Mesendoderm (in vitro differentiated cells): ENCODE measurements around the gene MAST2.
"Not testable (repeated sequence)": the region's sequence is repeated elsewhere in the genome, so short reads cannot be mapped to it uniquely, and the experiment has no call there.

ENCODE experiments used
- DNase-seq: peaks from one replicate; pipeline ENCODE4 v3.0.0; 2013
- H2AK5ac ChIP-seq: 2 replicates; pipeline ENCODE4 v1.6.1; 2013; ENCODE audit warnings: low read length, inconsistent platforms
- H2BK120ac ChIP-seq: 2 replicates; pipeline ENCODE4 v1.6.1; 2013; ENCODE audit warnings: low read depth, mild to moderate bottlenecking, low read length, moderate library complexity, mixed read lengths
- H2BK15ac ChIP-seq: replicated peaks from 2 replicates; pipeline ENCODE4 v1.6.1; 2013; ENCODE audit warnings: low read depth, mild to moderate bottlenecking, moderate library complexity
- H2BK5ac ChIP-seq: 2 replicates; pipeline ENCODE4 v1.6.1; 2013; ENCODE audit warnings: low read length, inconsistent platforms
- H3K18ac ChIP-seq: 2 replicates; pipeline ENCODE4 v1.6.1; 2013; ENCODE audit warnings: mild to moderate bottlenecking, low read length, mixed read lengths
- H3K23ac ChIP-seq: one replicate; pipeline ENCODE4 v1.6.1; 2013; ENCODE audit warnings: low read length
- H3K27ac ChIP-seq: 2 replicates; pipeline ENCODE4 v1.5.1; 2013; ENCODE audit warnings: low read depth, mild to moderate bottlenecking, inconsistent platforms, low read length, moderate library complexity
- H3K27me3 ChIP-seq: 2 replicates; pipeline ENCODE4 v1.6.1; 2013; ENCODE audit warnings: low read length, control low read depth, mild to moderate bottlenecking, inconsistent platforms; ENCODE audit not compliant: insufficient read depth, poor library complexity
- H3K36me3 ChIP-seq: 2 replicates; pipeline ENCODE4 v1.6.1; 2013; ENCODE audit warnings: low read length, inconsistent platforms; ENCODE audit not compliant: control insufficient read depth, insufficient read depth
- H3K4ac ChIP-seq: one replicate; pipeline ENCODE4 v1.6.1; 2013; ENCODE audit warnings: low read depth, mild to moderate bottlenecking, low read length, moderate library complexity
- H3K4me1 ChIP-seq: 2 replicates; pipeline ENCODE4 v1.6.1; 2013; ENCODE audit warnings: low read depth, low read length, inconsistent platforms; ENCODE audit not compliant: control insufficient read depth
- H3K4me2 ChIP-seq: 2 replicates; pipeline ENCODE4 v1.6.1; 2013; ENCODE audit warnings: low read length
- H3K4me3 ChIP-seq: 2 replicates; pipeline ENCODE4 v1.5.1; 2013; ENCODE audit warnings: mild to moderate bottlenecking, low read length
- H3K56ac ChIP-seq: one replicate; pipeline ENCODE4 v1.6.1; 2013; ENCODE audit warnings: low read length
- H3K79me1 ChIP-seq: 2 replicates; pipeline ENCODE4 v1.6.1; 2013; ENCODE audit warnings: low read length, inconsistent platforms
- H3K79me2 ChIP-seq: 2 replicates; pipeline ENCODE4 v1.6.1; 2013; ENCODE audit warnings: mild to moderate bottlenecking, low read length; ENCODE audit not compliant: control insufficient read depth, insufficient read depth
- H3K9ac ChIP-seq: 2 replicates; pipeline ENCODE4 v1.6.1; 2013; ENCODE audit warnings: low read length, inconsistent platforms
- H4K5ac ChIP-seq: one replicate; pipeline ENCODE4 v1.6.1; 2013; ENCODE audit warnings: low read length
- H4K8ac ChIP-seq: one replicate; pipeline ENCODE4 v1.6.1; 2013; ENCODE audit warnings: low read depth, mild to moderate bottlenecking, control low read depth, low read length, moderate library complexity
- WGBS: extraction: QIAGEN DNeasy Blood & Tissue Kit; methylation state at CpG from one replicate; pipeline ENCODE4 v1.1.7; 2013; ENCODE audit warnings: low lambda C conversion rate, missing lambda C conversion rate; ENCODE audit not compliant: insufficient coverage; ENCODE audit errors: extremely low coverage; 5-methylcytosine and 5-hydroxymethylcytosine counted together

MAST2 gene

DNA sequence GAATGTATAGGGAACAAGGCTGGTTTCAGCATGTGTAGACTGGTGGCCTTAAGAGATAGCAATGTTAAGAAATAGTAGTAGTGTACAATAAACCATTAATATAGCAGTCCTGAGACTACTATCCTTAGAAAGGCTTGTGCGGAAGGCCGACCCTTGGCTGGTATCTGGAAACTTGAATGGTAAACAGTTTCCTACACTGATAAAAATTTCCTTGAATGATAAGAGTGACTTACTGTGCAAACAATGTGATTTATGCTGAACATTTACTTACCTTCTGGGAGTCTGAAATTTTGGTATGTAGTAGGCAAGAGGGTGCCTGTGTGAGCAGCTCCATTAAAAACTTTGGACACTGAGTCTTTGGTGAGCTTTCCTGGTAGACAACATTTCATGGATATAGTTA, 44.7 kb downstream of the MAST2 start:
- Histone ChIP-seq H2BK15ac (no peak overlapping the region), H3K4me3 (no peak overlapping the region), H3K79me2 (no peaks in the 10 kb centered on the region), H4K8ac (no peak overlapping the region), H2AK5ac (peak overlapping the region; percentile 15), H2BK120ac (no peak overlapping the region), H3K79me1 (peaks cover 4% of the 10 kb centered on the region), H3K27me3 (no peaks in the 10 kb centered on the region), H3K36me3 (no peaks in the 10 kb centered on the region), H3K9ac (no peak overlapping the region), H3K4ac (no peak overlapping the region), H3K27ac (peak overlapping the region; percentile 14), H4K5ac (no peak overlapping the region), H3K4me1 (peaks cover 3% of the 10 kb centered on the region), H3K4me2 (no peak overlapping the region), H3K56ac (peak overlapping the region; percentile 43), H3K18ac (no peak overlapping the region), H3K23ac (no peak overlapping the region), H2BK5ac (peak overlapping the region; percentile 73)
- DNase-seq = no peak
- WGBS = no CpG with 5 or more reads among the region's 2 CpGs

DNA sequence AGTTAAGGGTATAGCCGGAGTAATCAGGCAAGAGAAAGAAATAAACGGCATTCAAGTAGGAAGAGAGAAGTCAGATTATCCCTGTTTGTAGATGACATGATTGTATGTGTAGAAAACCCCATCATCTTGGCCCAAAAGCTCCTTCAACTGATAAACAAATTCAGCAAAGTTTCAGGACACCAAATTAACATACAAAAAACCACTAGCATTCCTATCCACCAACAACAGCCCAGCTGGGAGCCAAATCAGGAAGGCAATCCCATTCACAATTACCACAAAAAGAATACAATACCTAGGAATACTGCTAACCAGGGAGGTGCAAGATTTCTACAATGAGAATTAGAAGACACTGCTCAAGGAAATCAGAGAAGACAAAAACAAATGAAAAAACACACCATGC, 45.3 kb downstream of the MAST2 start:
- Histone ChIP-seq H2BK15ac (no peak overlapping the region), H3K27me3 (no peaks in the 10 kb centered on the region), H3K79me1 (peaks cover 4% of the 10 kb centered on the region), H3K9ac (no peak overlapping the region), H4K8ac (no peak overlapping the region), H2BK5ac (no peak overlapping the region), H3K27ac (peak overlapping the region; percentile 14), H3K56ac (no peak overlapping the region), H2BK120ac (no peak overlapping the region), H3K4me3 (no peak overlapping the region), H3K23ac (no peak overlapping the region), H3K4me1 (peaks cover 3% of the 10 kb centered on the region), H3K79me2 (no peaks in the 10 kb centered on the region), H3K36me3 (no peaks in the 10 kb centered on the region), H3K4ac (no peak overlapping the region), H3K4me2 (no peak overlapping the region), H3K18ac (no peak overlapping the region), H2AK5ac (no peak overlapping the region), H4K5ac (no peak overlapping the region)
- no CpG with 5 or more reads among the region's 2 CpGs for WGBS
- peak; percentile 85 for DNase-seq

DNA sequence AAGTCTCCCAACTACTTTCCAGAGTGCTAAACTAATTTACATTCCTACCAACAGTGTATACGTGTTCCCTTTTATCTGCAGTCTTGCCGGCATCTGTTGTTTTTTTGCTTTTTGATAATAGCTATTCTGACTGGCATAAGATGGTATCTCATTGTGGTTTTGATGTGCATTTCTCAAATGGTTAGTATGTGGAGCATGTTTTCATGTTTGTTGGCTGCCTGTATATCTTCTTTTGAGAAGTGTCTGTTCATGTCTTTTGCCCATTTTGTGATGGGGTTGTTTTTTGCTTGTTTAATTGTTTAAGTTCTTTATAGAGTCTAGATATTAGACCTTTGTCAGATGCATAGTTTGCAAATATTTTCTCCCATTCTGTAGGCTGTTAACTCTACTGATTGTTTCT, 46.6 kb downstream of the MAST2 start:
- Histone ChIP-seq H3K4me2 (no peak overlapping the region), H3K56ac (no peak overlapping the region), H2AK5ac (no peak overlapping the region), H3K27me3 (no peaks in the 10 kb centered on the region), H4K8ac (no peak overlapping the region), H3K27ac (peak overlapping the region; percentile 28), H2BK120ac (no peak overlapping the region), H3K4me3 (no peak overlapping the region), H2BK15ac (no peak overlapping the region), H3K18ac (no peak overlapping the region), H3K23ac (no peak overlapping the region), H4K5ac (no peak overlapping the region), H3K79me1 (peaks cover 2% of the 10 kb centered on the region), H2BK5ac (no peak overlapping the region), H3K79me2 (no peaks in the 10 kb centered on the region), H3K9ac (no peak overlapping the region), H3K4ac (no peak overlapping the region), H3K4me1 (peaks cover 3% of the 10 kb centered on the region), H3K36me3 (no peaks in the 10 kb centered on the region)
- no CpG with 5 or more reads among the region's 2 CpGs for WGBS
- no peak for DNase-seq

GRCh38 chr1:45854724-45855123, 51.3 kb downstream of the MAST2 start:
- no peak overlapping the region for H2BK120ac ChIP-seq
- H4K5ac ChIP-seq = no peak overlapping the region
- H3K4ac ChIP-seq = no peak overlapping the region
- no peak overlapping the region for H2BK15ac ChIP-seq
- H4K8ac ChIP-seq = no peak overlapping the region
- H3K36me3 ChIP-seq = no peaks in the 10 kb centered on the region
- no peak overlapping the region for H3K23ac ChIP-seq
- no peak overlapping the region for H3K56ac ChIP-seq
- H3K9ac ChIP-seq = no peak overlapping the region
- no peaks in the 10 kb centered on the region for H3K79me2 ChIP-seq
- peak; percentile 65 for DNase-seq
- no peak overlapping the region for H3K27ac ChIP-seq
- no CpG with 5 or more reads among the region's 1 CpG for WGBS
- peaks cover 4% of the 10 kb centered on the region for H3K79me1 ChIP-seq
- no peaks in the 10 kb centered on the region for H3K4me1 ChIP-seq
- no peak overlapping the region for H2BK5ac ChIP-seq
- H3K18ac ChIP-seq = no peak overlapping the region
- no peak overlapping the region for H2AK5ac ChIP-seq
- no peaks in the 10 kb centered on the region for H3K27me3 ChIP-seq
- no peak overlapping the region for H3K4me3 ChIP-seq
- H3K4me2 ChIP-seq = no peak overlapping the region

DNA sequence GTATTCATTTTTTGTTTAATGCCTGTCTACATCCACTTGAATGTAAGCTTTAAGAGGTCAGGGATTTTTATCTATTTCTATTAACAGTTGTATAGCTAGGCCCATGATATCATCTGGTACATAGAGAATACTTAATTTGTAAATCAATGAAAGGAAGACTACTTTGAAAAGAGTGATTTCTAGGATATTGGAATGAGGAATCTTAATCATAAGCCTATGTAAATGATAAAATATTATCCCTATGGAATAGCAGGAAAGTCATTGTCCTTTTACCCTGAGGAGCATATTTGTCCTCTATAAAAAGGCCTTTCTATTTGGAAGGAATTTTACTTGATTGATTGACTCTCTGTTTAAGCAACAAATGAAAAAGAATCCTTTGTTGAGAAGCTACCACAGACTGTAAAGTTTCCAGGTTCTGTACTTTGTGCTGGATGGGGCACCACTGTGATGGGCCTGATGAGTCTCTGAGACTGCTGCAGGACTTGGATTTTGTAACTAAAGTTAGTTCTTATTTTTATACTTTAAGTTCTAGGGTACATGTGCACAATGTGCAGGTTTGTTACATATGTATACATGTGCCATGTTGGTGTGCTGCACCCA, 53.8 kb downstream of the MAST2 start:
- no peak for DNase-seq
- no peak overlapping the region for H2BK120ac ChIP-seq
- no peak overlapping the region for H3K56ac ChIP-seq
- no peaks in the 10 kb centered on the region for H3K79me2 ChIP-seq
- peaks cover 2% of the 10 kb centered on the region for H3K79me1 ChIP-seq
- H3K27me3 ChIP-seq = no peaks in the 10 kb centered on the region
- H3K4me3 ChIP-seq = no peak overlapping the region
- H2BK15ac ChIP-seq = no peak overlapping the region
- H4K8ac ChIP-seq = no peak overlapping the region
- no peak overlapping the region for H4K5ac ChIP-seq
- no peak overlapping the region for H2AK5ac ChIP-seq
- no peak overlapping the region for H3K18ac ChIP-seq
- H3K4ac ChIP-seq = no peak overlapping the region
- no peak overlapping the region for H2BK5ac ChIP-seq
- peaks cover 1% of the 10 kb centered on the region for H3K4me1 ChIP-seq
- H3K4me2 ChIP-seq = no peak overlapping the region
- no peaks in the 10 kb centered on the region for H3K36me3 ChIP-seq
- H3K27ac ChIP-seq = no peak overlapping the region
- no peak overlapping the region for H3K9ac ChIP-seq
- H3K23ac ChIP-seq = no peak overlapping the region

- H3K36me3 ChIP-seq, H3K4me3 ChIP-seq, H3K18ac ChIP-seq, H2AK5ac ChIP-seq, H4K5ac ChIP-seq, H3K4me2 ChIP-seq, H3K79me1 ChIP-seq, H3K4me1 ChIP-seq, DNase-seq, H2BK5ac ChIP-seq, H3K27me3 ChIP-seq, H3K79me2 ChIP-seq, H2BK120ac ChIP-seq, H3K56ac ChIP-seq, H3K23ac ChIP-seq, H3K27ac ChIP-seq, H3K9ac ChIP-seq, H4K8ac ChIP-seq, H2BK15ac ChIP-seq, H3K4ac ChIP-seq: not testable (repeated sequence)
- WGBS = no CpG with 5 or more reads among the region's 6 CpGs
These were observed 54.5 kb downstream of the MAST2 start for GRCh38 chr1:45857755-45858492.
